ENCODE results near the gene GSTA2.
"Not testable (repeated sequence)": the region's sequence is repeated elsewhere in the genome, so short reads cannot be mapped to it uniquely, and the experiment has no call there.

GSTA2 gene

DNA sequence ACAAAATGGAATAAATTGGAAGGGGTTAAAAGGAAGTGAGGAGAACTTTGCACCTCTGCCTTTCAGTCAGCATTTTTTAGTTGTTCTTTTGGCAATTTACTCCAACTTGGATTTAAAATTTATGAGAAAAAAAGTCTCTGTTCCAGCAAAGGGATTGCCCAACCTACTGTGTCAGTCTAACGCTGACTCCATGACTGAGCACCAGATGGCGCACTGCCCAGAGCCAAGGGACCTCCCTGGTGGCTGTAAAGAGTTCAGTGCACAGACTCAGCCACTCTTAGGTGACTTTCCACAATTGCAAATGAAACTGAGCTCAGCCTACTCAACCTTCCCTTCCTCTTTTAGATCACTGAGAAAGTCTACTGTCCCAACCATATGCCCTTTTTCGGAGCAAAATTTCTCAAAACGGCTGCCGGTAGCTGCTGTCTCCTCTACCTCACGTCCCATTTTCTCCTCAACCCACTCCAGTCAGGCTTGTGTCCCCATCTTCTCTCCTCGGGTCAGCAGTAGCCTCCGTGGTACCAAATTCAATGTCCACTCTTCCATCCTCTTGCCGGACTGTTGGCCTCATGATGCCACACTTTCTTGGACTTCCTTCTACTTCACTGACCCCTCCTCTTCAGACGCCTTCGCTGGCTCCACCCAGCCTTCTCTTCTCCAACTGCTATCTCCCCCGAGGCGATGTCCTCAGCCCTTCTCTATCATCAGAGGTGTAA is 38.7 kb downstream of the GSTA2 start:
- DNase-seq: peak; percentile 18 to 52 (median 46)

DNA sequence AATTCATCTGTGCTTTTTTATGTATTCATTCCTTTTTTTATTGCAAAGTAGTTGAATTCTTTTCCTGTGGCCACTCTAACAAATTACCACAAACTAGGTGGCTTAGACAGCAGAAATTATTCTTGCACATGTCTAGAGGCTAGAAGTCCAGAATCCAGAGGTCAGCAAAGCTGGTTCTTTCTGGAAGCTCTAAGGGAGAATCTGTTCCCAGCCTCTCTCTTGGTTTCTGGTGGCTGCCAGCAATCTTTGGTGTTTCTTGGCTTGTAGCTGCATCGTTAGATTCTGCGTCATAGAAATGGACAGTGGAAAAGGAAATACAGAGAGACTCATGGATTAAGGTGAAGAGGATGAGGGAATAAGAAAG is 39.3 kb downstream of the GSTA2 start:
- DNase-seq: no peak

GRCh38 chr6:52720321-52720720 is 43.0 kb downstream of the GSTA2 start:
- no peak for DNase-seq

DNA sequence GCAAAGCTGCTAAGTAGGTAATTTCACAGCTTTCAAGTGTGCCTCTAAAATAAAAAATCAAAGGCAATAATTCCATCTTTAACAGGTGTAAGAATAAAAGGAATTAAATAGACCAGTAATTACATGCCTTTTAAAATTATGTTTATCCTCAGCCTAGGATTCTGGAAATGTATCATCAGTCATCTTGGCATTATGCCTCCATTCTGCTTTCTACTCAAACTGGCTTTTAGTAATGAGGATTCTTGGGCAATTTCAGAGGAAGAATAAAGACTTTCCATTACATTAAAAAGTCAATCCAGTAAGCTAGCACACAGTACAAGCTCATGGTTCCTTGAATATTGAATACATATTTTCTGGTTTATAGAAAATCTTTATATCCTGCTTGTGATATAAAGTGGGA is 44.7 kb downstream of the GSTA2 start:
- peak in 2 of 3 experiments; percentile 36 to 84 for DNase-seq

DNA sequence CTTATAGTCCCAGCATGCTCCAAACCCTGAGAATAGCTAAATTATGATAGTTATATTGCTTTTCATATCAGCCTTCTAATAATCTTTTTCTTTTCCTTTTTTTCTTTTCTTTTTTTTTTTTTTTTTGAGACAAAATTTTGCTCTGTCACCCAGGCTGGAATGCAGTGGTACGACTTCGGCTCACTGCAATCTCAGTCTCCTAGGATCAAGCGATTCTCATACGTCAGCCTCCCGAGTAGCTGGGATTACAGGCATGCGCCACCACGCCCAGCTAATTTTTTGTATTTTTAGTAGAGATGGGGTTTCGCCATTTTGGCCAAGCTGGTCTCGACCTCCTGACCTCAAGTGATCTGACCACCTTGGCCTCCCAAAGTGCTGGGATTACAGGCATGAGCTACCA is 48.5 kb downstream of the GSTA2 start:
- DNase-seq: not testable (repeated sequence)

DNA sequence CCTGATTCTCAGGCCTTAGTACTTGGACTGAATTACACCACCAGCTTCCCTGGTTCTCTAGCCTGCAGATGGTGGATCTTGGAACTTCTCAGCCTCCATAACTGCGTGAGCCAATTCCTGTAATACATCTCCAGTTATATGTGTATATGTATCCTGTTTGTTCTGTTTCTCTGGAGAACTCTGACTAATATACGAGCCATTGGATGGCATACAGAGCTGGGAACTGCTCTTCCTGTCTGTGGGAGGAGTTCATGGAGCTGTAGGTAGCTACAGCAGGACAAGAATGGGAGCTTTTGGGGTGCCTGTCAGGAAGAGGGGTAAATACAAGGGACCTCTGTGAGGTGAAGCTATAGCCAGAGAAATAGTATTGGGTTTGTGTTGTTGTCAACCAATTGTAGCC is 51.1 kb downstream of the GSTA2 start:
- DNase-seq: no peak

- DNase-seq: peak in 1 of 3 experiments; percentile 13
Measured at GRCh38 chr6:52707963-52708680, 55.2 kb downstream of the GSTA2 start.

GRCh38 chr6:52706001-52706400 is 57.3 kb downstream of the GSTA2 start:
- no peak for DNase-seq

DNA sequence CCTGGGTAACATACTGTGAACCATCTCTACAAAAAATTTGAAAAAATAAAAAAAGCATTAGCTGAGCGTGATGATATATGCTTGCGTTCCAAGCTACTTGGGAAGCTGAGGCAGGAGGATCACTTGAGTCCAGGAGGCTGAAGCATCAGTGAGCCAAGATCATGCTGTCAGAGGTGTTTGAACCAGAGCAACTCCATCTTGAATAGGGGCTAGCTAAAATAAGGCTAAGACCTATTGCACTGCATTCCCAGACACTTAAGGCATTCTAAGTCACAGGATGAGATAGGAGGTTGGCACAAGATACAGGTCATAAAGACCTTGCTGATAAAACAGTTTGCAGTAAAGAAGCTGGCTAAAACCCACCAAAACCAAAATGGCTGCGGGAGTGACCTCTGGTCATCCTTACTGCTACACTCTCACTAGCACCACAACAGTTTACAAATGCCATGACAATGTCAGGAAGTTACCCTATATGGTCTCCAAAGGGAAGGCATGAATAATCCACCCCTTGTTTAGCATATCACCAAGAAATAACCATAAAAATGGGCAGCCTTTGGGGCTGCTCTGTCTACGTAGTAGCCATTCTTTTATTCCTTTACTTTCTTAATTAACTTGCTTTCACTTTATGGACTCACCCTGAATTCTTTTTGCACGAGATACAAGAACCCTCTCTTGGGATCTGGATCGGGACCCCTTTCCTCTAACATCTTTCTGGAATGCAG is 58.3 kb downstream of the GSTA2 start:
- DNase-seq: not testable (repeated sequence)

DNA sequence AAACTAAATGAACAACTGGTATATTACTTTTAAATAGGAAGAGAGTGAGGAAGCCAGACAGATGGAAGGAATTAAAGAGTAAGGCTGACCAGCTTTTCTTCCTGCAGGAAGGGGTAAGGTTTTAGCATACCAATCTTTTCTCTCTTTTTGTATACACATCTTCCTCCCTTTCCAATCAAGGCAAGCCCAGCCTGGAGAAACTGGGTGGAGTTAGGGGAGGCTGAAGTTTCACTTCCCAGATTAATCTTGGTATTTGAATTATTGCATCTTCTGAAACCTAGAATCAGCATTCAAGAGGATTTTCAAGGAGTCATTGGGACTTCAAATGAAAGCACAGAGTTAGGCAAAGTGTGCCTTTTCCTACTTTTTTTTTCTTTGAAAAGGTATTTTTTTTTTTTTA is 59.2 kb downstream of the GSTA2 start:
- DNase-seq: no peak
